A549 (cell line): ENCODE measurements around the gene TF.

Experiments used
- MAFK ChIP-seq: fragments of 450-650 bp; IDR thresholded peaks from 2 replicates; pipeline ENCODE4 v1.6.1; 2014; ENCODE audit not compliant: partially characterized antibody
- MYC ChIP-seq: IDR thresholded peaks from 2 replicates; pipeline ENCODE4 v1.6.1; 2012; ENCODE audit warnings: mild to moderate bottlenecking, inconsistent platforms, low read length, improper control_type of control experiment, borderline replicate concordance
- NR3C1 ChIP-seq: fragments of >200 bp; sonication (Bioruptor Twin); formaldehyde crosslinking; IDR thresholded peaks from 3 replicates; pipeline ENCODE4 v1.6.1; 2017
- POLR2A ChIP-seq: IDR thresholded peaks from 2 replicates; pipeline ENCODE4 v1.6.1; 2012; ENCODE audit warnings: mild to moderate bottlenecking, low read length
- POLR2AphosphoS2 ChIP-seq: conservative IDR thresholded peaks from 2 replicates; pipeline ENCODE4 v1.6.1; 2012; ENCODE audit warnings: low read length, improper control_type of control experiment, inconsistent platforms
- RCOR1 ChIP-seq: fragments of 150-350 bp; IDR thresholded peaks from 2 replicates; pipeline ENCODE4 v1.6.1; 2014; ENCODE audit warnings: antibody characterized with exemption, low read length, low read depth
- RFX5 ChIP-seq: fragments of 450-650 bp; IDR thresholded peaks from 2 replicates; pipeline ENCODE4 v1.7.1; 2014; ENCODE audit warnings: antibody characterized with exemption, mild to moderate bottlenecking, moderate library complexity
- TF ChIP-seq, protein P1 (sequence below): IDR thresholded peaks from 2 replicates; pipeline ENCODE4 v1.6.1; 2012; ENCODE audit warnings: low read depth, borderline replicate concordance
- TF ChIP-seq, protein P2 (sequence below): fragments of >200 bp; sonication (Bioruptor Twin); formaldehyde crosslinking; IDR thresholded peaks from 3 replicates; pipeline ENCODE4 v1.5.1; 2016
- TF ChIP-seq, protein P3 (sequence below): fragments of 450-650 bp; IDR thresholded peaks from 2 replicates; pipeline ENCODE4 v1.6.1; 2014; ENCODE audit warnings: antibody characterized with exemption

DNA sequence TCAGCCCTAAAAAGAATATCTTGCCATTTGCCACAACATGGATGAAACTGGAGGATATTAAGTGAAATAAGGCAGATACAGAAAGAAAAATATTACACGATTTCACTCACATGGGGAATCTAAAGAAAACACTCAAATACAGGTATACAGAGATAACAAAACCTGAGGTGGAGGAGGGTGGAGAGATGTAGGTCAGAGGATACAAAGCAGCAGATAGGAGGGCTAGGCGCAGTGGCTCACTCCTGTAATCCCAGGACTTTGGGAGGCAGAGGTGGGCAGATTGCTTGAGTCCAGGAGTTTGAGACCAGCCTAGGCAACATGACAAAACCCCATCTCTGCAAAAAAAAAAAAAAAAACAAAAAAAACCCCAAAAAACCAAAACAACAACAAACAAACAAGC, 36.3 kb downstream of the TF start:
- TF ChIP-seq, protein P1, sequence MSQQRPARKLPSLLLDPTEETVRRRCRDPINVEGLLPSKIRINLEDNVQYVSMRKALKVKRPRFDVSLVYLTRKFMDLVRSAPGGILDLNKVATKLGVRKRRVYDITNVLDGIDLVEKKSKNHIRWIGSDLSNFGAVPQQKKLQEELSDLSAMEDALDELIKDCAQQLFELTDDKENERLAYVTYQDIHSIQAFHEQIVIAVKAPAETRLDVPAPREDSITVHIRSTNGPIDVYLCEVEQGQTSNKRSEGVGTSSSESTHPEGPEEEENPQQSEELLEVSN: no peak
- TF ChIP-seq POLR2A (no peak), MYC (no peak), RFX5 (no peak), RCOR1 (no peak), POLR2AphosphoS2 (no peak), NR3C1 (no peak), MAFK (no peak)
- TF ChIP-seq, protein P2, sequence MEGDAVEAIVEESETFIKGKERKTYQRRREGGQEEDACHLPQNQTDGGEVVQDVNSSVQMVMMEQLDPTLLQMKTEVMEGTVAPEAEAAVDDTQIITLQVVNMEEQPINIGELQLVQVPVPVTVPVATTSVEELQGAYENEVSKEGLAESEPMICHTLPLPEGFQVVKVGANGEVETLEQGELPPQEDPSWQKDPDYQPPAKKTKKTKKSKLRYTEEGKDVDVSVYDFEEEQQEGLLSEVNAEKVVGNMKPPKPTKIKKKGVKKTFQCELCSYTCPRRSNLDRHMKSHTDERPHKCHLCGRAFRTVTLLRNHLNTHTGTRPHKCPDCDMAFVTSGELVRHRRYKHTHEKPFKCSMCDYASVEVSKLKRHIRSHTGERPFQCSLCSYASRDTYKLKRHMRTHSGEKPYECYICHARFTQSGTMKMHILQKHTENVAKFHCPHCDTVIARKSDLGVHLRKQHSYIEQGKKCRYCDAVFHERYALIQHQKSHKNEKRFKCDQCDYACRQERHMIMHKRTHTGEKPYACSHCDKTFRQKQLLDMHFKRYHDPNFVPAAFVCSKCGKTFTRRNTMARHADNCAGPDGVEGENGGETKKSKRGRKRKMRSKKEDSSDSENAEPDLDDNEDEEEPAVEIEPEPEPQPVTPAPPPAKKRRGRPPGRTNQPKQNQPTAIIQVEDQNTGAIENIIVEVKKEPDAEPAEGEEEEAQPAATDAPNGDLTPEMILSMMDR: no peak
- TF ChIP-seq, protein P3, sequence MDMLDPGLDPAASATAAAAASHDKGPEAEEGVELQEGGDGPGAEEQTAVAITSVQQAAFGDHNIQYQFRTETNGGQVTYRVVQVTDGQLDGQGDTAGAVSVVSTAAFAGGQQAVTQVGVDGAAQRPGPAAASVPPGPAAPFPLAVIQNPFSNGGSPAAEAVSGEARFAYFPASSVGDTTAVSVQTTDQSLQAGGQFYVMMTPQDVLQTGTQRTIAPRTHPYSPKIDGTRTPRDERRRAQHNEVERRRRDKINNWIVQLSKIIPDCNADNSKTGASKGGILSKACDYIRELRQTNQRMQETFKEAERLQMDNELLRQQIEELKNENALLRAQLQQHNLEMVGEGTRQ: no peak
